GM11168 (cell line): ENCODE data around the gene LHX1.

Experiments
- in situ Hi-C: fragments of 300-500 bp; cut with MboI; formaldehyde crosslinking; loops from one replicate; pipeline ENCODE4 v1.12.0; 2022; ENCODE audit warnings: low sequenced_read_pairs; ENCODE audit not compliant: unreplicated experiment

The LHX1 gene

GRCh38 chr17:36921095-36921851 is 16.0 kb upstream of the LHX1 start:
- in situ Hi-C loops = no loop called here

GRCh38 chr17:36922175-36922574 is 15.1 kb upstream of the LHX1 start:
- in situ Hi-C loops = no loop called here

- in situ Hi-C loops = no loop called here
These were observed 13.5 kb upstream of the LHX1 start for GRCh38 chr17:36923814-36924221.

DNA sequence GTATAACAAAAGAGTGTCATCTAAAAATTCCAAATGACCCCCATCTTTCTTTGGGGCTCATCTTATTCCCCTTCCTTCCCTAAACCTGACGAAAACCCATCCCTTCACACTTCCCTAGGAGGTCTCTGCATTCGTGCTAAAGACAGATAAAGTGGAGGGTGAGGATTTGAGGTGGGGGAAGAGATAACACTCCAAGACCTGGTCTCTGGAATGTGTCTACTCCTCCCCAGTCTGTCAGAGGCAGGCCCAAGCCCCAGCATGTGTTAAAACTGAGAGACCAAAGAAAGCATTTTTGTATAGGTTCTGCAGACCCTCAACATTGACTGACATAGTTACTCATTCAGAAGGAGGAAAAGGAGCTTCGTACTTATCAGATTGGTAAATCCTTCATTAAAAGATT is 11.0 kb upstream of the LHX1 start:
- in situ Hi-C loops = no loop called here

DNA sequence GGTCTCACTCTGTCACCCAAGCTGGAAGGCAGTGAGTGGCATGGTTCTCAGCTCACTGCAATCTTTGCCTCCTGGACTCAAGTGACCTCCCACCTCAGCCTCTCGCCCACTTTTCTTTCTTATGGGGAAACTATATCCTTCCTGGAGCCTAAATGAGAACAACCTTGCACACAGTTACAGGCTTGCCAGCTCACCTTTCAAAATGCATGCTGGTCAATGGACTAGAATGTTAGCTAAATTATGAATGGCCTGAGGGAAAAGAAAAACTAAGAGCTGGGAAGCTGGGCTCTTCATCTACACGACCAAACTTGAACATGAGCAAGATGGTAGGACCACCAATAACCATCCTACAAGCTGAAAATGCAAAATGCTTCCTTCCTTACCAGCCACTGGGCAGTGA is 10.6 kb upstream of the LHX1 start:
- in situ Hi-C loops = no loop called here

- in situ Hi-C loops = no loop called here
These were observed 8.6 kb upstream of the LHX1 start for GRCh38 chr17:36928471-36929345.

GRCh38 chr17:36929851-36930582 is 7.3 kb upstream of the LHX1 start:
- in situ Hi-C loops = no loop called here

- in situ Hi-C loops = no loop called here
These were observed 6.7 kb upstream of the LHX1 start for GRCh38 chr17:36930583-36930900.

DNA sequence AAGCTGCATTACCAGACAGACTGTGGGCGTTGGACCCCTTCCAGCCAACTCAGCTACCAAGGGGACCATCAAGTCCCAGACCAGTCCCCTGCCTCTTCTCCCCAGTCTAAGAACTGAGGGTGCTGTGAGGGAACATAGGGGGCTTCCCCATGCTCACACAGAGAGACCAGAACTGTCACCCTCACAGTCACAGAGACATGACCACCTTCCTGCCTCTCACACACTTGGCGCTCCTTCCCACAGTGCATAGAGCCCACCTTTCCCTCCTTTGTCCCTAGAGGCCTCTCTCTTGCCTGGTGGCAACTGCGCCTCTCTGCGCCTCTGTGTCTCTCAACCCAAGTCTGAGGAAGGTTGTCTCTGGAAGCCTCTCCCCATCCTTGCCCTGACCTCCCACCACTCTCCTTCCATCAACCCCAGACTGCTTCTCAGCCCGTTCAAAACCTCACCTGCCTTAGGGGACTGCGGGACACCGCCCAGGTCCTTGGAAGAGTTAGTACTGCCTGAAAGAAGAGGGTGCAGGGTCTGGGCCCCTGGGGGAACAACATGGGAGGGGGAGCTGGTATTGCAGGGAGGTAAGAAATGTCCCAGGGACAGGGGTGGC is 6.1 kb upstream of the LHX1 start:
- in situ Hi-C loops = no loop called here

DNA sequence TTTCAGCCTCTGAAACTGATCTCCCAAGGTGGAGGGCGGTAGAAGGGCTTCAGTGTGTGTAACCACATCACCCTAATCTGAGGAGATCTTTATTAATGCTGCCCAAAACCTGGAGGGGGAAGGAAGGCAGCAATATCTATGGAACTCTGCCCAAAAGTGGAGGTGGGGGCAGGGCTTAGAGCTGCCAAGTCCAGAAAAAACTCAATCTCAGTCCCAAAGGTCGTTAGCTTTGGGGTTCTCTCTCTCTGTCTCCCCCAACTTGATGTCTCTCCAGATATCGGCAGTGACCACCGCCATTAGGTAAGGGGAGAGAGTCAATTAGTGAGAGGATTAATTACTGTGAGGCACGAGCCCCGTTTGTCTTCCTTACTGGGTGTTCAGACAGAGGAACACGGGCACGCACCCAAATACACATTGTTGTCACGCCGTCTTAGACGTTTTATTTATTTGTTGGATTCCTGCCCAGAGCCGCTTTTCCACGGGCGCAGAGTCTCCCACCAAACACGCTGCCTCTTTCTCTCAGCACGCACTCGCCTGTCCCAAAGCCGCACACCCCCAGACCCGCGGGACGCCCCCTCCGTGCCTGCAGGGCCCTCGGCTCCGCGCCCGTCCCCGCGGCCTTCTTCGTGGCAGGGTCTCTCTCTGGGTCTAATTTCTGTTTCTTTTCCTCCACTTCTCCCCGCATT is 5.4 kb upstream of the LHX1 start:
- in situ Hi-C loops = no loop called here

- in situ Hi-C loops = no loop called here
These were observed 4.9 kb upstream of the LHX1 start for GRCh38 chr17:36932383-36932693.

GRCh38 chr17:36932694-36933511 is 4.4 kb upstream of the LHX1 start:
- in situ Hi-C loops = no loop called here

DNA sequence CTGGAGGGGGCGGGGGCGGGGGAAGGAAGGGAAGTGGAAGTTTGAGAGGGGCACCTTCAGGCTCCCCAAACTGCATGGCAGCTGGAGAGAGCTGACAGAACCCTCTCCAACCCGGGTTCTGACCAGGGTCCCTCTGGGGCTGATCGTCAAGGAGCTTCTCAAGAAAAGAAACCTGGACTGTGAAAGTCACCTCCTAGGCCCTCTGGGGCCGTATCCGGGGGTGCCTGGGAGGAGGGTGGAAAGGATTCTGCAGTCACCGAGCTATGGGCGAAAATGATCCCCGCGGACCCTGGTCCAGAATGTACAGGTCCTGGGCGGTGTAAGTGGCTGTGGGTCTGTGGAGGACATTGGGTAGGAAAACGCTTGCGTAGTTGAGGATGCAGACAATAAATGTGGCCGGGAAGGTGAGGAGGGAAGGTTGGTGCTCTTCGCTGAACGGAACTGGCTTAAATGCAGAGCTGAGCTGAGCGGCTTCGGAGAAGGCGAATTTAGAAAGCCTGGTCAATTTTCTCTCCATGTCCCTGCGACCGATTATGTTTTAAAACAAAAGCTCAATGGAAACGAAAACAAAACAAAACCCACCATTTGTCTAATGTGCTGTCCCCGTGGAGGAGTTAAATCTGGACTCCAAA is 3.6 kb upstream of the LHX1 start:
- in situ Hi-C loops = no loop called here

- in situ Hi-C loops = no loop called here
These were observed 3.1 kb upstream of the LHX1 start for GRCh38 chr17:36934144-36934691.

GRCh38 chr17:36934692-36935630 is 2.3 kb upstream of the LHX1 start:
- in situ Hi-C loops = no loop called here

DNA sequence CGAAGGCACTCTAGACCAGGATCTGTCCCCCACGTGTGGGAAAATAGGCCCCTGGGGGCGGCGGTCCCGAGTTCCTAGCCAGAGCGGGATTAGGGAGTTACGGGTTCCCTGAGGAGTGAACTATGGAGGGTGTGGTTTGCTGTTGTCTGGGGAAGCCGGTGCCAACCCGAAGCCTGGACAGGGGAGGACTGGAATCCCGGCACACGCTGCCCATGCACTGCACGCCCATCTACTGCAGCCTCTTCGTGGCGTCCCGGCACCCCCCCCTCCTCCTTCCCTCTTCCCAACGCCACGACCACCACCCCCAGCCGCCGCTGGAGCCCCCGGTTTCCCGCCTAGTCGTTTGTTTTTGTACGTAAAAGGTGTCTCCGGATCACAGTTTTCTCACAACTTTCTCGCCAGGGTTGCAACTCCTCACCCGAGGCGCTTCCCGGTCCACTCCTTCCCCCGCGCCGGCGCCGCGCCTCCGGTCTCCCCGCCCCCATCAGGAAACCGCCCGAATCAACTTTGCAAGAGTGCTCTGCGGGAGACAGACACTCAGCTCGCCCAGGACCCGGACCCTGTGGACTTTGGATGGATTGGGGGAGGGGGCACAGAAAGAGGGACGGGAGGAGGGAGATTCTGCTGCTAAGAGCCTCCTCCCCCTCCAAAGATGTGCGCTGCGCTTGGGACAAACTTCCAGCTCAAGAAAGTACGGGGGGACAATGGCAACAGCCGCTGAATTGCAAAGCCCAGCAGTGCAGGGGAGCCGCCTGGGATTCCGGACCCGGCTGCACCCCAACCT is 1.4 kb upstream of the LHX1 start:
- in situ Hi-C loops = no loop called here

- in situ Hi-C loops = no loop called here
These were observed 747 bp upstream of the LHX1 start for GRCh38 chr17:36936455-36937000.
